Muscle layer of duodenum (tissue), 2 donors: ENCODE results near the gene GNE.
"Not testable (repeated sequence)": the region's sequence is repeated elsewhere in the genome, so short reads cannot be mapped to it uniquely, and the experiment has no call there.

Experiments
- H3K27ac ChIP-seq: one replicate; pipeline ENCODE4 v1.7.0; 2013; ENCODE audit warnings: mild to moderate bottlenecking, low read length
- H3K27me3 ChIP-seq: one replicate; pipeline ENCODE4 v1.7.0; 2013; ENCODE audit warnings: low read depth, mild to moderate bottlenecking, control low read depth, low read length
- H3K36me3 ChIP-seq, 2 donors: one replicate each; pipeline ENCODE4 v1.7.0; 2013; ENCODE audit warnings: low read length in 2 of 2, control low read depth in 1 of 2, mild to moderate bottlenecking in 1 of 2; ENCODE audit not compliant: insufficient read depth in 2 of 2, control insufficient read depth in 1 of 2
- H3K4me1 ChIP-seq, 2 donors: one replicate each; pipeline ENCODE4 v1.7.0; 2013; ENCODE audit warnings: low read length in 2 of 2, mild to moderate bottlenecking in 2 of 2, control low read depth in 1 of 2, moderate library complexity in 1 of 2; ENCODE audit not compliant: insufficient read depth in 2 of 2, control insufficient read depth in 1 of 2
- H3K4me3 ChIP-seq, 2 donors: one replicate each; pipeline ENCODE4 v1.7.0; 2013; ENCODE audit warnings: low read length in 2 of 2, low read depth in 1 of 2, mild to moderate bottlenecking in 1 of 2
- H3K9me3 ChIP-seq, 2 donors: one replicate each; pipeline ENCODE4 v1.7.0; 2013; ENCODE audit warnings: low read length in 2 of 2, control low read depth in 1 of 2, mild to moderate bottlenecking in 1 of 2; ENCODE audit not compliant: control insufficient read depth in 1 of 2
- donor health status: healthy.

The GNE gene

GRCh38 chr9:36258208-36258995 is at the start of gene GNE:
TSS of gene GNE (minus strand) at chr9:36258448. CDS start at chr9:36249355, 9,093 bp downstream.
- peak within 1 kb of the TSS; percentile 77 for H3K27ac ChIP-seq
- no peaks in the 10 kb centered on the region for H3K4me1 ChIP-seq
- peak within 1 kb of the TSS; percentile 75 to 77 for H3K4me3 ChIP-seq
- no peaks in the 10 kb centered on the region for H3K9me3 ChIP-seq
- H3K27me3 ChIP-seq, result no peaks in the 10 kb centered on the region
- H3K36me3 ChIP-seq, result no peaks in the 10 kb centered on the region

GRCh38 chr9:36306471-36307306 is 48.4 kb upstream of the GNE start:
- Histone ChIP-seq H3K27me3 (no peaks in the 10 kb centered on the region), H3K4me3 (no peak overlapping the region), H3K36me3 (no peaks in the 10 kb centered on the region), H3K4me1 (no peaks in the 10 kb centered on the region), H3K9me3 (no peaks in the 10 kb centered on the region), H3K27ac (no peak overlapping the region)

- not testable (repeated sequence) for H3K9me3 ChIP-seq, H3K4me1 ChIP-seq, H3K27me3 ChIP-seq, H3K4me3 ChIP-seq, H3K27ac ChIP-seq, H3K36me3 ChIP-seq
Observed at GRCh38 chr9:36304366-36304765, 46.1 kb upstream of the GNE start.

- H3K9me3 ChIP-seq, result no peaks in the 10 kb centered on the region
- no peak overlapping the region for H3K27ac ChIP-seq
- no peaks in the 10 kb centered on the region for H3K36me3 ChIP-seq
- H3K4me3 ChIP-seq, result no peak overlapping the region
- H3K27me3 ChIP-seq, result no peaks in the 10 kb centered on the region
- no peaks in the 10 kb centered on the region for H3K4me1 ChIP-seq
Observed at GRCh38 chr9:36301227-36301626, 43.0 kb upstream of the GNE start.

GRCh38 chr9:36298566-36298965 is 40.3 kb upstream of the GNE start:
- Histone ChIP-seq H3K4me3 (no peak overlapping the region), H3K4me1 (no peaks in the 10 kb centered on the region), H3K9me3 (no peaks in the 10 kb centered on the region), H3K36me3 (no peaks in the 10 kb centered on the region), H3K27me3 (no peaks in the 10 kb centered on the region), H3K27ac (no peak overlapping the region)

- no peak overlapping the region for H3K27ac ChIP-seq
Observed at GRCh38 chr9:36297798-36298197, 39.5 kb upstream of the GNE start.

GRCh38 chr9:36294996-36295395 is 36.7 kb upstream of the GNE start:
- not testable (repeated sequence) for H3K27me3 ChIP-seq, H3K9me3 ChIP-seq, H3K4me1 ChIP-seq, H3K27ac ChIP-seq, H3K4me3 ChIP-seq, H3K36me3 ChIP-seq

More at GRCh38 chr9:36297798-36298197, 39.5 kb upstream of the GNE start:
- no peaks in the 10 kb centered on the region for H3K27me3 ChIP-seq
- no peaks in the 10 kb centered on the region for H3K4me1 ChIP-seq
- no peaks in the 10 kb centered on the region for H3K9me3 ChIP-seq
- H3K4me3 ChIP-seq, result no peak overlapping the region
- H3K36me3 ChIP-seq, result no peaks in the 10 kb centered on the region

GRCh38 chr9:36293918-36294317 is 35.7 kb upstream of the GNE start:
- H3K4me1 ChIP-seq, result no peaks in the 10 kb centered on the region
- H3K27me3 ChIP-seq, result no peaks in the 10 kb centered on the region
- H3K4me3 ChIP-seq, result no peak overlapping the region
- no peaks in the 10 kb centered on the region for H3K36me3 ChIP-seq
- no peaks in the 10 kb centered on the region for H3K9me3 ChIP-seq
- H3K27ac ChIP-seq, result no peak overlapping the region

GRCh38 chr9:36293171-36293570 is 34.9 kb upstream of the GNE start:
- no peak overlapping the region for H3K4me3 ChIP-seq
- H3K4me1 ChIP-seq, result no peaks in the 10 kb centered on the region

GRCh38 chr9:36292641-36293040 is 34.4 kb upstream of the GNE start:
- Histone ChIP-seq H3K27ac (no peak overlapping the region), H3K4me1 (no peaks in the 10 kb centered on the region), H3K9me3 (no peaks in the 10 kb centered on the region), H3K4me3 (no peak overlapping the region), H3K27me3 (no peaks in the 10 kb centered on the region), H3K36me3 (no peaks in the 10 kb centered on the region)

More at GRCh38 chr9:36293171-36293570, 34.9 kb upstream of the GNE start:
- H3K27ac ChIP-seq, result no peak overlapping the region
- no peaks in the 10 kb centered on the region for H3K27me3 ChIP-seq
- H3K36me3 ChIP-seq, result no peaks in the 10 kb centered on the region
- H3K9me3 ChIP-seq, result no peaks in the 10 kb centered on the region

GRCh38 chr9:36290996-36291395 is 32.7 kb upstream of the GNE start:
- Histone ChIP-seq H3K27ac (no peak overlapping the region), H3K4me1 (no peaks in the 10 kb centered on the region), H3K9me3 (no peaks in the 10 kb centered on the region), H3K4me3 (no peak overlapping the region), H3K27me3 (no peaks in the 10 kb centered on the region), H3K36me3 (no peaks in the 10 kb centered on the region)
